Mononuclear cell (primary cell): ENCODE measurements around the gene TFEB. TPM values are rescaled to one million over a fixed set of nuclear protein-coding genes. Genes with fewer than 3 reads are reported as not detected.

Source experiments
- H3K27me3 ChIP-seq: 2 replicates; pipeline ENCODE4 v1.6.0; 2011; ENCODE audit warnings: low read length, control low read depth; ENCODE audit not compliant: insufficient read depth
- H3K4me1 ChIP-seq: 2 replicates; pipeline ENCODE4 v1.5.1; 2011; ENCODE audit warnings: mild to moderate bottlenecking, low read length, control low read depth; ENCODE audit not compliant: insufficient read depth
- H3K4me3 ChIP-seq: 2 replicates; pipeline ENCODE4 v1.5.1; 2011; ENCODE audit warnings: mild to moderate bottlenecking, low read length, moderate library complexity
- H3K9me3 ChIP-seq: 2 replicates; pipeline ENCODE4 v1.5.1; 2011; ENCODE audit warnings: low read depth, mild to moderate bottlenecking, control low read depth, low read length
- total RNA-seq: library from RNA; depleted of rRNA; stranded (reverse); fragments of >200 nt; gene quantifications from one replicate; pipeline ENCODE4 v1.2.3, GENCODE V29; 2012

The TFEB gene
- total RNA-seq, 1 donor: 18.1 TPM

DNA sequence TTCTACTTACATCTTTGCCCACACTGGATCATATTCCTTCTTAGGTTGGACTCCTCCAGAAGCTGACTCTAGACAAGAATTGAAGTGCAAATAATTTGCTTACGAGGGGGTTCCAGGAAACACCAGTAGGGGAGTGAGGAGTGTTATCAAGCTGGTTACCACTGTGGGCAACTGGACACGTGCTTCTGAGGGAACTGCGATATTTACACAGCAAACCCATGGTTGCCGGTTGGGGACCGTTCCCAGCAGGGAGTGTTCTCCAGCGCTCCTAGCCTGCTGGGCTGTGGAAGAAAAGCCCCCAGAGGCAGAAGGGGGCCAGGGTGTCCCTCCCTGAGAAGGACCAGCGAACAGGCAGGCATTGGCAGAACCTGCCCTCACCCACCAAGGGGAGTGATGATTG lies 75.5 kb downstream of the TFEB start:
- Histone ChIP-seq H3K27me3 (no peaks in the 10 kb centered on the region), H3K4me1 (no peaks in the 10 kb centered on the region)

DNA sequence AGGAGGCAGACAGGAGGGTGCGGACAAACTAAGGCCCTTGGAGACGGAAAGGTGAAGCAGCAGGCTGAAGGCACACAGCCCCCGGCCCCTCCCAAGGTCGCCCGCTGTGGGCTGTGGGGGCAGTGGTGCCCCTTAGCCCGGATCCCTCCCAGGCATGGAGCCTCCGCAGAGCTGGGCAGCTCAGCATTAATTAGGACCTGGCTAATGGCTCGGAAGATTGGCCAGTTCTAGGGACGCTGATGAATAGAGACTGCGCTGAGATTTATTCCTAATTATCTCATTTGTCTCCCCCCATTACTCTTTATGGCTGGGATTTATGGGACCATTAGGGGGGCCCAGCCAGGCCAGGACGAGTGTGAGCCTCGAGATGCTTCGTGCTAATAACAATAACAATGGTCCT lies 76.8 kb downstream of the TFEB start:
- Histone ChIP-seq H3K27me3 (no peaks in the 10 kb centered on the region), H3K4me3 (no peak overlapping the region), H3K9me3 (no peaks in the 10 kb centered on the region), H3K4me1 (no peaks in the 10 kb centered on the region)

More for the DNA sequence above, 75.5 kb downstream of the TFEB start:
- H3K4me3 ChIP-seq: no peak overlapping the region
- H3K9me3 ChIP-seq: no peaks in the 10 kb centered on the region

DNA sequence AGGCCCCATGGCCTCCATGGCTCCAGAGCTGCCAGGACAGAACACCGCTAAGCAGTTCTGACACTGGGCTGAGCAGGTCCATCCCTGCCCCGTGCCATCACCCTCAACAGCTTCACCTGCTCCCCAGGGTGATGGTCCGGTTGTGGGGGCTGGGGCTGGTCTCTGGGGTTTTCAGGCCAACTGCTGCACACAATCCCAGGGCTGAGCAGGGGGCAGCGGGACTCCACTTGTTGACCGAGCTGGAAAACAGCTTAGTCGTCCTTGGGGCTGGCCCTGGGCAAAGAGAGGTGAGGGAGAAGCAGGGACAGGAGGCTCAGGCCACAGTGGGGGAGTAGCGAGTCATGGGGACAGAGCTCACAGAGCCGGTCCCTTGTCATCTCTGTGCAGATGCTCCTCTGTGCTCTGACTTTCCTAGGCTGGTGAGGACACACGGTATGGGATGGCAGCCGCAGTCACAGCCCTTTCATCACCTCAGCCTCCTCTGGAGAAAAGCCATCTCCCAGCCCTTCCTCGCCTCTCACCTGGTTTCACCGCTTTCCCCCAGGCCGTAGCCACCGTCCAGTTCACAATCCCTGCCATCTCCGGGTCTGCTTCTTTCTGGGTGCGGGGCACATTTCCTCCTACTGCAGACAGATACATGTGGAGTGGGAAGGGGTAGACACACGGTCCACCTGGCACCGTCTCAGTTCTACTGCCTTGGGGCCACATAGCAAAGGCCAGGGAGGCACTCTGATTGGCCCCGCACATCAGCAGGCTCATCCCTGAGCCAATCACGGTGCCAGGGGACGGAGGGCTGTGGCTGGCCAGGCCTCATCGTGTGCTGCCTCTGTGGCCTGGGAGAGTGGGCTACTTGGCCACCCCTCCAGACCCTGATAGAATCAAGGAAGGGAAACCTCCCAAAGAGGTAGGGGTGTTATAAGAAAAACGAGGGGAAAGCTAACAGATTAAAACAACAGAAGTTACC lies 78.0 kb downstream of the TFEB start:
- Histone ChIP-seq H3K27me3 (no peaks in the 10 kb centered on the region), H3K4me3 (no peak overlapping the region), H3K4me1 (no peaks in the 10 kb centered on the region), H3K9me3 (no peaks in the 10 kb centered on the region)

DNA sequence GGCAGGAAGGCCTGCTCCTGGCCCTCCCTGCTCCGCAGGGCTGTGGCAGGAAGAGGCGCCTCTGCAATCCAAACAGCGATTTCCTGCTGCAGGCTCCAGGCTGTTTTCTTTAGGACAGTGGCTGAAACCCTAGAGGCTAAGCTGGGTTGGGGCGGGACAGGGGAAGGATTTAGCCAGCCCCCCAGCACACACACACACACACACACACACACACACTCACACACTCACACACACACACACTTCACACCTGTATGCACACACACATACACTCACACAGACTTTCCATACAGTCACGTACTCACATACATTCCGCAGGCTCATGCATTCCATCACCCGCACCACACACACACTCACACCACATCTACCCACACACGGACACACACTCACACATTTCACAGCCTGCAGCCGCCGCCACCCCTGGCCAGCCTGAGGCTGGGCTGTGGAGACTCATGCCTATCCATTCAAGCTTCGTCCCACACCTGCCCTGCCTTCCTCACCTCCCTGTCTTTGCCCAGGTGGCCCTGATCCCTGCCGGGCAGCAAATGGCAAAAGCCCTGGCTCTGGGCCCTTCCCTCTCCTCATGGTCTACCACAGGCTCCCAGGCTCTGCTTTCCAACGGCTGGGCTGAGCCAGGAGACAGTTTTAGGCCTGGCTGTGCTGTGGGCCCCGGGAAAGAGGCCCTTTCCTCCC lies 79.3 kb downstream of the TFEB start:
- Histone ChIP-seq H3K27me3 (no peaks in the 10 kb centered on the region), H3K4me3 (no peak overlapping the region), H3K9me3 (no peaks in the 10 kb centered on the region)

DNA sequence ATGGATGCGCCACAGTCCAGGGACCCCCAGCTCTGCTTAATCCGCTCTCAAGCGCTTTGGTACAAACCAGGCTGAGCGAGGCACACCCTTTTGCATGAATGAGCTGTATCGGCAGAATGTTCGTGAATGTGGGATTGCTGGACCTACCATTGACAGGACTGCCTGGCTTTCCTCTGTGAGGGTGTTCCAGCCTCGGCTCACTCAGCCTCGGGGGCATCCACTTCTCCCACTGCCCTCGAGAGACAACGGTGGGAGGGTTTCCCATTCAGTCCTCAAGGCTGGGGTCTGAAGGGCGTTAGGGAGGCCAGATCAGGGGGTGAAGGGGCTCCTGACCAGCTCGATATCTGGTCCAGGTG lies 79.8 kb downstream of the TFEB start:
- Histone ChIP-seq H3K9me3 (no peaks in the 10 kb centered on the region), H3K4me1 (no peaks in the 10 kb centered on the region), H3K27me3 (no peaks in the 10 kb centered on the region), H3K4me3 (no peak overlapping the region)

More for the DNA sequence above, 79.3 kb downstream of the TFEB start:
- no peaks in the 10 kb centered on the region for H3K4me1 ChIP-seq

DNA sequence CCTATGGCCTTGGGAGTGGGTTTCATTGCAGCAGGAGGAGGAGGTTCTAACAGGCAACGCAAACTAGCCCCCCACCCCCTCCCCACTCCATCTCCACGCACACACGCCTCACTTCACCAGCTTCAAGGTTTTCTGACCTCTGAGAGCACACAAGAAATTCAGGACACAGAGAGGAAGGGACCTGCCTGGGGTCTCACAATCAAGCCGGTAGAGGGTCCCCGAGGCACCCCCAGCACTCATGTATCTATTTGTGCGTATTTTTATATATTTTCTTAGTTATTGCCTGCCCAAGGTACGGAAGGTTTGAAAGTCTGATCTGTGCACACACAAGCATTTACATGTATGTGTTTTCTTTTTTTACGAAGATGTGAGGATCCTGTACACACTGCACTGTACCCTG lies 80.2 kb downstream of the TFEB start:
- Histone ChIP-seq H3K4me3 (no peak overlapping the region), H3K9me3 (no peaks in the 10 kb centered on the region), H3K4me1 (no peaks in the 10 kb centered on the region), H3K27me3 (no peaks in the 10 kb centered on the region)

DNA sequence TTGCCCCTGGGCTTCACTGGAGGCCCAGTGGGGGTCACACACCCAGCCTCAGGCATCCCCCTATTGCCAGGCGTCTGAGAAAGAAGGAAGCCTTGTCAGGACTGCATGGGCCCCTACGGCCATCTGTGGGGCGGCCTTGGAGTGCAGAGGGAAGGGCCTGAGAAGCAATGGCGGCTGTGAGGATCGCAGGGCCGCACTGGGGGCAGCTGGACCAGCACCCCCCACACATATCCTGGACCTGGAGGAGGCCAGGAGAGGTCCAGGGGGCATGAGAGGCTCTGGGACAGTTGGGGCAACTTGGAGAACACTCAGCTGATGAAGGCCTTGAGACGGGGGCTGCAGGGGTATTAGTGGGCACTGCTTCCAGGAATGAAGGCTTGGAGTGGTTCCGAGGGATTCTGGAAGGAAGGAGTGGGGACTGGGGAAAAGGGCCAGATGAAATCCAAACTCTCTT lies 80.7 kb downstream of the TFEB start:
- Histone ChIP-seq H3K4me3 (no peak overlapping the region), H3K9me3 (no peaks in the 10 kb centered on the region), H3K4me1 (no peaks in the 10 kb centered on the region), H3K27me3 (no peaks in the 10 kb centered on the region)

DNA sequence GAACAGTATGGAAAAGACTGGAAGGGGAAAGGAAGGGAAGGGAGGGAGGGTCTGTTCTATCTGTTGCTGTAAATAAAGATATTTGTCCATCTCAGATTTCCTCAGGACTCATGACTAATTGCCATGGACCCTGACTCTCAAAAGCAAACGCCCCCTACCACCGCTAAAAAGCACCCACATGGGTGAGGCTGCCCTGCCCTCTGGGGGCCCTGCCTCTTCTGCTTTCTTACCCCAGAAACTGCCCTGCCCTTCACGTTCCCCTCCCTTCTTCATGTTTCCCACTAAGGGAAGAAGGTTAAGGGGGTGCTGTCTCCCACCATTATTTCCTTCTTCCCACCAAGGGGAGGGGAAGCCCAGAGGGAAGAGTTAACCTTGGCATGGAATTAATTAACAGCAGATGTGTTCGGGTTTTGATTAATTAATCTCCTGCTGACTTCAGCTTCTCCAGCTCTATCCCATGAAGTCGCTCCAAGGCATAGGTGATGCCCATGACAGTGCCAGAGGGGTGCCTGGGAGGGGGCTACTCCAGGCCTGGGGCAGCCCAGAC lies 81.2 kb downstream of the TFEB start:
- no peaks in the 10 kb centered on the region for H3K27me3 ChIP-seq

DNA sequence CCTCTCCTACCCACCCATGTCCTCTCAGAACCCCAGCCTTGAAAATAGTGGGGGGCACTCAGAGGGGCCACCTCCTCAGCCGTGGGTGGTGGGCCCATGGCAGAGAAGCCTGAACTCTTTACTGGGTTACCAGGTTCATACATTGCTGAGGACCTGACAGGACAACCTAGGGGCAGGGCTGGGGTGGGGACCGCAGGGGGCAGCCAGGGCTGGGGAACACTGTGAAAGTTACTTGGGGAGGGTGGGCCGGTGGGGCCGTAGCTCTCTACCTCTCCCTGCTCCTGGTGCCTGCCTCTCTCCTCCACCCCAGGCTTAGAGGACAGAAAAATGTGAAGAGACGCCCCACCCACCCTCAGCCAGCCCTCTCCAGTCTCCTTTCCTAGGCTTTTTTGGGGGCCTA lies 81.7 kb downstream of the TFEB start:
- Histone ChIP-seq H3K9me3 (no peaks in the 10 kb centered on the region), H3K27me3 (no peaks in the 10 kb centered on the region), H3K4me1 (no peaks in the 10 kb centered on the region), H3K4me3 (no peak overlapping the region)

More for the DNA sequence above, 81.2 kb downstream of the TFEB start:
- no peaks in the 10 kb centered on the region for H3K4me1 ChIP-seq
- H3K9me3 ChIP-seq: no peaks in the 10 kb centered on the region
- no peak overlapping the region for H3K4me3 ChIP-seq

DNA sequence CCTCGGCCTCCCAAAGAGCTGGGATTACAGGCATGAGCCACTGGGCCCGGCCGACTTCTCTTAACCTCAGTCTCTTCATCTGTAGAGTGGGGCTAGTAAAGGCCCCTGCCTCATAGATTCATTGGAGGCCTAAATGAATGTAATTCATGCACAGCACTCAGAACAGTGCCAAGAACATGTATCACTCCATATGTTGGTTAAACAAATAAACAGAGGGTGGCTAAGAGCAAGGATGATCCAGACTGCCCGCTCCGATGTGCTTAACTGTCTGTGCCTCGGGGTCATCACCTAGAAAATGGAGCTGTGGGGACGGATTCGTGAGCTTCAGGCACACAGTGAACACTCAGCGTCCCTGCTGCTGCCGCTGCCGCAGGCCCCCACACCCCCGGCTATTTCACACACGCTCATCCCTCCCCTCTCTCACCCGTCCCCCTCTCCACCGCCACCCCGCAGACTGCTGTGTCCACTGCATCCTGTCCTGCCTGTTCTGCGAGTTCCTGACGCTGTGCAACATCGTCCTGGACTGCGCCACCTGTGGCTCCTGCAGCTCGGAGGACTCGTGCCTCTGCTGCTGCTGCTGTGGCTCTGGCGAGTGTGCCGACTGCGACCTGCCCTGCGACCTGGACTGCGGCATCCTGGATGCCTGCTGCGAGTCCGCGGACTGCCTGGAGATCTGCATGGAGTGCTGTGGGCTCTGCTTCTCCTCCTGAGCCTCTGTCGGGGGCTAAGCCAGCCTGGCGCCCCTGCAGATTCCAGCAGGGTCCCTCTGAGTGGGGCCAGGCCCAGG lies 82.3 kb downstream of the TFEB start:
- Histone ChIP-seq H3K4me3 (no peak overlapping the region), H3K27me3 (no peaks in the 10 kb centered on the region), H3K9me3 (no peaks in the 10 kb centered on the region), H3K4me1 (no peaks in the 10 kb centered on the region)

DNA sequence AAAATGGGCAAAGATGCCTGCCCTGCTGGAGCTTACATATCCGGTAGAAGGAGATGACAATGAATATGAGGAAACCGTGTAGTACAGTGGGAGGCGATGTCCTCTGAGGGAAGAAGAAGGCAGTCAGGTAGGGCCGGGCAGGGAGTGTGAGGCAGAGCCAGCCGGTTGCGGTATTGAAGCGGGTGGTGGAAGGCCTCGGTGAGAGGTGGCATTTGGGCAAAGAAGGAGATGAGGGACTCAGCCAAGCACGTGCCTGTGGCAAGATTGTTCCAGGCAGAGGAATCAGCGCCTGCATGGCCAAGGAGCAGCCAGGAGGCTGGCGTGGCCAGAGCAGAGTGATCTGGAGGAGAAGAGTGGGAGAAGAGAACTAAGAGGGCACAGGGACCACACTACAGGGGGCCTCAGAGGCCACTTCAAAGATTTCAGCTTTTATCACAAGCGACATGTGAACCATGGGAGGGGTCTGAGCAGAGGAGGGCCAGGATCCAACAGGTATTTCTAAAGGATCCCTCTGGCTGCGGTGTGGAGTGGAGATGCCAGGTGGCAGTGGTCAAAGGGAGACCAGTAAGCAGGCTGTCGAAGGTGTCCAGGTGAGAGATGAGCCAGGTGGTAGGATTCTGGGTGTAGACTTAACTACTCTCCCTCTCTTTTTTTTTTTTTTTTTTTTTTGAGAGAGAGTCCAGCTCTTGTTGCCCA lies 83.3 kb downstream of the TFEB start:
- no peaks in the 10 kb centered on the region for H3K4me1 ChIP-seq
- no peaks in the 10 kb centered on the region for H3K9me3 ChIP-seq
- no peak overlapping the region for H3K4me3 ChIP-seq
- no peaks in the 10 kb centered on the region for H3K27me3 ChIP-seq

DNA sequence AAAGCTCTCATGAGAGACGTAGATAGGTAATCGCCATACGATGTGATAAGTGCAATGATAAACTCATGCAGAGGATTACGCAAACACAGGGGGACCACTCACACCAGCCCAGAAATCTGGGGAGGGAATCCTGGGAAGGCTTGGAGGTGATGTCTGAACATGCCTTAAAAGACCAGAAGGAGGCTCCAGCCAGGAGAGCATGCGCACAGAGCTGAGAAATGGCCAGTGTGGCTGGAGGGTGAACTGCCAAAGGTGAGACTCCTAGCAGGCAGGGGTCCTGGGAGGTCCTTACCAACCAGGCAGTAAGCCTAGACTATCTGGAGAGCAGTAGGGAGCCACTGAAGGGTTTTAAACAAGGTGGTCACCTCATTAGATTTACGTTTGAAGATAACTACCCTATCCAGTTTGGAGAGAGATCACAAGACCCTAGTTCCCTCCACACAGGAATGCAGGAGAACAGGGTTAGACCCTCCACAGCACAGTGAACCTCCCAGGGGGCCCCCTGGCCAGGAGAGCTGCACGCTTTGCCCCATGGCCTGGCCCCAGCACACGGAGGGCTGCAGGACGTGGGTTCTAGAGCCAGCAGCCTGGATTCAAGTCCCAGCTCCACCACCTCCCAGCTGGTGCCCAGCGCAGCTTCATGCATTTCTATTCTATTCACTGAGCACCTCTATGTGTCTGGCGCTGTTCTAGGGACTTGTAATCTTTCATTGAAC lies 84.0 kb downstream of the TFEB start:
- Histone ChIP-seq H3K27me3 (no peaks in the 10 kb centered on the region), H3K9me3 (no peaks in the 10 kb centered on the region), H3K4me1 (no peaks in the 10 kb centered on the region), H3K4me3 (no peak overlapping the region)

DNA sequence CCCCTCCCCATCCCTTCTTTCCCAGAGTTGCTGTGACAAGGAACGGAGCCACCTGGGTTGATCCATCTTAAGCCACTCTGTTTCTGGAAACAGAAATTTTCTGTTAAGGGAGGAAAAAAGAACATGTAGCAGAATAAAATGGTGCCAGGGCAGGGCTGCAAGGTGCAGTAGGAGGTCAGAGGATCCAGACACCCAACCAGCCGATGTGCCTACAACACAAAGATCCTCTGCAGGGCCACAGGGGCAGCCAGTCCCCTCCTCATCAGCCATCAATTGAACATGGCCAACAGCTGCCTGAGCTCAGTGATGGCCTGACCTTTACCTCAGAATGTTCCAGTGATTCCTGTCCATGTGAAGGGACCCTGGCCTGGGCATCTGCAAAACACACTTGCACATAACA lies 85.3 kb downstream of the TFEB start:
- no peaks in the 10 kb centered on the region for H3K27me3 ChIP-seq
- no peaks in the 10 kb centered on the region for H3K4me1 ChIP-seq
- H3K4me3 ChIP-seq: no peak overlapping the region
- H3K9me3 ChIP-seq: no peaks in the 10 kb centered on the region

DNA sequence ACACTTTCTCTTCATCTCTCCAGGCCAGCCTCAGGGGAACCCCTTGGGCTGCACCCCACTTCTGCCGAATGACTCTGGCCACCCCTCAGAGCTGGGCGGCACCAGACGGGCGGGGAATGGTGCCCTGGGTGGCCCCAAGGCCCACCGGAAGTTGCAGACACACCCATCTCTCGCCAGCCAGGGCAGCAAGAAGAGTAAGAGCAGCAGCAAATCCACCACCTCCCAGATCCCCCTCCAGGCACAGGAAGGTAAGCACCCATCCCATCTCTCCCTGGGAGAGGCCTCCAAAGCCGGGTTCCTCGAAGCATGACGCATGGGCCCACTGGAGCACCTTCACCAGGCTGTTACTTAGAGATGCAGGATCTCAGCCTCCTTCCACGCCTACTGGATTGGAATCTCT lies 85.8 kb downstream of the TFEB start:
- no peaks in the 10 kb centered on the region for H3K27me3 ChIP-seq
- H3K4me3 ChIP-seq: no peak overlapping the region
- no peaks in the 10 kb centered on the region for H3K4me1 ChIP-seq
- no peaks in the 10 kb centered on the region for H3K9me3 ChIP-seq
